ENCODE data around the gene CCNQ.
"Not testable (repeated sequence)": the region's sequence is repeated elsewhere in the genome, so short reads cannot be mapped to it uniquely, and the experiment has no call there.

CCNQ gene

DNA sequence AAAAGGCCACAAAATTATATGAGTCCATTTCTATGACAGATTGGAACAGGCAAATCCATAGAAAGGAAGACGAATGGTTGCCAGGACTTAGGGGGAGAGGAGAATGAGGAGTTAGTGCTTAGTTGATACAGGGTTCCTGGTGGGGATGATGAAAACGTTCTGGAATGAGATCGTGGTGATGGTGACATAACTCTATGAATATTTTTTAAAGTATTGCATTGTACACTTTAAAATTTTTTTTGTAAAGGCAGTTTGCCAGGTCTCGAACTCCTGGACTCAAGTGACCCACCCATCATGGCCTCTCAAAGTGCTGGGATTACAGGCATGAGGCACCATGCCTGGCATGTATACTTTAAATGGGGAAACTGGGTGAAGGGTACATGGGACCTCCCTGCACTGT, 9.9 kb upstream of the CCNQ start:
- TF ChIP-seq, protein P1, sequence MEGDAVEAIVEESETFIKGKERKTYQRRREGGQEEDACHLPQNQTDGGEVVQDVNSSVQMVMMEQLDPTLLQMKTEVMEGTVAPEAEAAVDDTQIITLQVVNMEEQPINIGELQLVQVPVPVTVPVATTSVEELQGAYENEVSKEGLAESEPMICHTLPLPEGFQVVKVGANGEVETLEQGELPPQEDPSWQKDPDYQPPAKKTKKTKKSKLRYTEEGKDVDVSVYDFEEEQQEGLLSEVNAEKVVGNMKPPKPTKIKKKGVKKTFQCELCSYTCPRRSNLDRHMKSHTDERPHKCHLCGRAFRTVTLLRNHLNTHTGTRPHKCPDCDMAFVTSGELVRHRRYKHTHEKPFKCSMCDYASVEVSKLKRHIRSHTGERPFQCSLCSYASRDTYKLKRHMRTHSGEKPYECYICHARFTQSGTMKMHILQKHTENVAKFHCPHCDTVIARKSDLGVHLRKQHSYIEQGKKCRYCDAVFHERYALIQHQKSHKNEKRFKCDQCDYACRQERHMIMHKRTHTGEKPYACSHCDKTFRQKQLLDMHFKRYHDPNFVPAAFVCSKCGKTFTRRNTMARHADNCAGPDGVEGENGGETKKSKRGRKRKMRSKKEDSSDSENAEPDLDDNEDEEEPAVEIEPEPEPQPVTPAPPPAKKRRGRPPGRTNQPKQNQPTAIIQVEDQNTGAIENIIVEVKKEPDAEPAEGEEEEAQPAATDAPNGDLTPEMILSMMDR (IDR thresholded peaks at IDR 0.05; ENCODE audit: borderline replicate concordance, extremely low read depth, low read length, poor library complexity, severe bottlenecking) = no peak
- TF ChIP-seq EZH2 (IDR thresholded peaks at IDR 0.05; ENCODE audit: borderline replicate concordance, low read depth, low read length, severe bottlenecking) = no peak
- no peaks in the 10 kb centered on the region for H3K9me3 ChIP-seq (ENCODE audit: insufficient read depth, low read length, severe bottlenecking)
- no peak for ATAC-seq (ENCODE audit: insufficient read depth, low read depth)
- H3K4me1 ChIP-seq (ENCODE audit: insufficient read depth, low read length) = no peaks in the 10 kb centered on the region
- H3K27me3 ChIP-seq (ENCODE audit: insufficient read depth, low read length, poor library complexity) = no peaks in the 10 kb centered on the region
- H3K27ac ChIP-seq (ENCODE audit: low read length) = no peak overlapping the region
- H3K9ac ChIP-seq (ENCODE audit: low read depth, low read length) = no peak overlapping the region
- no peak overlapping the region for H3K4me2 ChIP-seq (ENCODE audit: insufficient read depth, low read length)
- H3K36me3 ChIP-seq (ENCODE audit: insufficient read depth, low read length) = no peaks in the 10 kb centered on the region
- no peak overlapping the region for H2AFZ ChIP-seq (ENCODE audit: low read depth, low read length)
- no peaks in the 10 kb centered on the region for H4K20me1 ChIP-seq (ENCODE audit: insufficient read depth, low read length)
- H3K4me3 ChIP-seq (ENCODE audit: low read depth in 1 of 2, low read length in 2 of 2) = no peak overlapping the region
- DNase-seq = no peak
- H3K79me2 ChIP-seq (ENCODE audit: insufficient read depth, low read length) = no peaks in the 10 kb centered on the region

DNA sequence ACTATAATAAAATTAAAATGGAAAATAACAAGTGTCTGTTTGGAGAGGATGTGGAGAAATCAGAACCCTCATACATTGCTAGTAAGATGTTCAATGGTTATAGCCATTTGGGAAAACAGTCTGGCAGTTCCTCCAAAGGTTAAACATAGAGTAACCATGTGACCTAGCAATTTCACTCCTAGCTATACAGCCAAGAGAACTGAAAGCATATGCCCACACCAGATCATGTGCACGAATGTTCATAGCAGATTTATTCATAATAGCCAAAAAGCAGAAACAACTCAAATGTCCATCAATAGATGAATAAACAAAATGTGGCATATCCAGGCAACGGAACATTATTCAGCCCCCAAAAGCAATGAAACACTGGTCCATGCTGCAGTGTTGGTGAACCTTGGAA, 9.4 kb upstream of the CCNQ start:
- Histone ChIP-seq H3K36me3 (ENCODE audit: insufficient read depth, low read length) (no peaks in the 10 kb centered on the region), H3K4me1 (ENCODE audit: insufficient read depth, low read length) (no peaks in the 10 kb centered on the region), H3K27me3 (ENCODE audit: insufficient read depth, low read length, poor library complexity) (no peaks in the 10 kb centered on the region), H3K4me2 (ENCODE audit: insufficient read depth, low read length) (no peak overlapping the region), H3K9me3 (ENCODE audit: insufficient read depth, low read length, severe bottlenecking) (no peaks in the 10 kb centered on the region), H3K9ac (ENCODE audit: low read depth, low read length) (no peak overlapping the region), H2AFZ (ENCODE audit: low read depth, low read length) (no peak overlapping the region), H4K20me1 (ENCODE audit: insufficient read depth, low read length) (no peaks in the 10 kb centered on the region), H3K27ac (ENCODE audit: low read length) (no peak overlapping the region), H3K4me3 (ENCODE audit: low read depth in 1 of 2, low read length in 2 of 2) (no peak overlapping the region), H3K79me2 (ENCODE audit: insufficient read depth, low read length) (no peaks in the 10 kb centered on the region)
- DNase-seq (no peak), ATAC-seq (ENCODE audit: insufficient read depth, low read depth) (no peak)
- no peak for TF ChIP-seq EZH2 (IDR thresholded peaks at IDR 0.05; ENCODE audit: borderline replicate concordance, low read depth, low read length, severe bottlenecking)

DNA sequence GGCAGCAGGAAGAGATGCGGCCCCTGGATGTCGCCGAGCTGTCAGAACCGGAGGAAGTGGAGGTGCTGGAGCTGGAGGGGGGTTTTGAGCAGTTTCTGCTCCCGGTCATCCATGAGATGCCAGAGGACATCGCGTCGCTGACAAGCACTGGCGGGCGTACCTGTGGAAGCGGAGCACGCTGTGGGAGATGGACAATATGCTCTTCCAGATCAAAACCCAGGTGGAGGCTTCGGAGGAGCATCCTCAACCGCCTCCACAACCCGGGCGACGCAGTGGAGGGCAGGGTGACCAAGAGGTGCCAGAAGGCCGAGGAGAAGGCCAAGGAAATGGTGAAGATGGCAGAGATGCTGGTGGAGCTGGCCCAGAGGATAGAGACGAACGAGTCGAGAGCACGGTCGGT, 7.6 kb upstream of the CCNQ start:
- Histone ChIP-seq H3K9ac (ENCODE audit: low read depth, low read length) (no peak overlapping the region), H3K79me2 (ENCODE audit: insufficient read depth, low read length) (no peaks in the 10 kb centered on the region), H2AFZ (ENCODE audit: low read depth, low read length) (no peak overlapping the region), H3K36me3 (ENCODE audit: insufficient read depth, low read length) (no peaks in the 10 kb centered on the region), H3K27me3 (ENCODE audit: insufficient read depth, low read length, poor library complexity) (no peaks in the 10 kb centered on the region), H3K4me3 (ENCODE audit: low read depth in 1 of 2, low read length in 2 of 2) (no peak overlapping the region), H3K4me2 (ENCODE audit: insufficient read depth, low read length) (no peak overlapping the region), H4K20me1 (ENCODE audit: insufficient read depth, low read length) (no peaks in the 10 kb centered on the region), H3K9me3 (ENCODE audit: insufficient read depth, low read length, severe bottlenecking) (no peaks in the 10 kb centered on the region), H3K4me1 (ENCODE audit: insufficient read depth, low read length) (no peaks in the 10 kb centered on the region), H3K27ac (ENCODE audit: low read length) (no peak overlapping the region)
- DNase-seq = no peak
- no peak for ATAC-seq (ENCODE audit: insufficient read depth, low read depth)
- TF ChIP-seq, protein P1 (IDR thresholded peaks at IDR 0.05; ENCODE audit: borderline replicate concordance, extremely low read depth, low read length, poor library complexity, severe bottlenecking) = no peak
- TF ChIP-seq EZH2 (IDR thresholded peaks at IDR 0.05; ENCODE audit: borderline replicate concordance, low read depth, low read length, severe bottlenecking) = no peak

DNA sequence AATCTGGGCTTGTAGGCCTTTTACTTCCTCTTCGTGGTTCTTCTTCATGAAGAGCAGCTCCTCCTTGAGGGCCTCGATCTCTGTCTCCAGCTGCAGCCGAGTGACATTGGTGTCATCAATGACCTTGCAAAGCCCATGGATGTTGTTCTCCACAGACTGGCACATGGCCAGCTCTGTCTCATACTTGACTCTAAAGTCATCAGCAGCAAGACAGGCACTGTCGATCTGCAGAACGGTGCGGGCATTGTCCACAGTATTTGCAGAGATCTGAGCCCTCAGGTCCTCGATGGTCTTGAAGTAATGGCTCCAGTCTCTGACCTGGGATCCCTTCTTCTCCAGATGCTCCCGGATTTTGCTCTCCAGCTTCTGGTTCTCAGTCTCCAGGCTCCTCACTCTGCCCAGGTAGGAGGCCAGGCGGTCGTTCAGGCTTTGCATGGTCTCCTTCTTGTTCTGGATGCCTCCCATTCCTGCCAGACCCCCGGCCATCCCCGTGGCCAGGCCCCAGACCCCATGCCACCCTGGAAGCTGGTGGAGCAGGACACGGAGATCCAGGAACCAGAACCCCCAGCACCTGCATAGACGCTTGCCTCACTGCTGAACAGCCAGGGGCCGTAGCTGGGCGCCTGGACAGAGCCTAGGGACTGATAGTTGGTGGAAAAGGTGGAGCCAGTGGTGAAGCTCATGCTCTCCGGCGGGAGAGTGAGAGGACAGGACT, 5.9 kb upstream of the CCNQ start:
- H3K79me2 ChIP-seq (ENCODE audit: insufficient read depth, low read length); H3K4me3 ChIP-seq (ENCODE audit: low read depth in 1 of 2, low read length in 2 of 2); H3K4me2 ChIP-seq (ENCODE audit: insufficient read depth, low read length); H3K9me3 ChIP-seq (ENCODE audit: insufficient read depth, low read length, severe bottlenecking); H3K27ac ChIP-seq (ENCODE audit: low read length); H4K20me1 ChIP-seq (ENCODE audit: insufficient read depth, low read length); ATAC-seq (ENCODE audit: insufficient read depth, low read depth); DNase-seq; H3K9ac ChIP-seq (ENCODE audit: low read depth, low read length); H2AFZ ChIP-seq (ENCODE audit: low read depth, low read length); H3K27me3 ChIP-seq (ENCODE audit: insufficient read depth, low read length, poor library complexity); H3K36me3 ChIP-seq (ENCODE audit: insufficient read depth, low read length): not testable (repeated sequence)
- H3K4me1 ChIP-seq (ENCODE audit: insufficient read depth, low read length) = peaks cover 13% of the 10 kb centered on the region
